Activated CD4-positive, alpha-beta T cell treated with anti-CD3 and anti-CD28 coated beads, Interleukin-2, amount 50 U/mL, for 48 hours (primary cell): ENCODE measurements around the gene LCE1E.

Source experiments
- DNase-seq, 2 experiments: peaks; one replicate each; pipeline ENCODE4 v3.0.0-alpha.2; 2020

LCE1E gene, protein sequence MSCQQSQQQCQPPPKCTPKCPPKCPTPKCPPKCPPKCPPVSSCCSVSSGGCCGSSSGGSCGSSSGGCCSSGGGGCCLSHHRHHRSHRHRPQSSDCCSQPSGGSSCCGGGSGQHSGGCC

DNA sequence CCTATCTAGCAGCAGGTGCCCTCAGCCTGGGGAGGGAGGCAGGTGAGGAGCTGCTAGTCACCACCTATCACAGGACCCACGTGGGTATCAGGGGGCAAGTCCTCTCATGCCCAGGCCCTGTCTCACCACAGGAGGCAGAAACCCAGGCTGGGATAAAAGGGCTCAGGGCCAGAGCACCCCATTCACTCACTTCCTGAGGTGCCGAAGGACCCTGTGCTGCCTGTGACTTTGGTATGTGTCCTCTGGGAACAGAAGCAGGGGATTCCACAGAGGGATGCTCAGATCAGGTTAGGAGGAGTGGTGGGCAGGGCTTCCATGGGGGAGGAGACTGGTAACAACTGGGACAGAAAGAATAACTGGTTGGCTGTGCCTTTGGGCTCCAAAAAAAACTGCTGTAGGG lies at the start of gene LCE1E:
LCE1E (plus strand) TSS at position 181 of the 400 bp plus-strand sequence. CDS start 1,043 bp downstream, outside the sequence.
- DNase-seq, result no peak

GRCh38 chr1:152737997-152738396 lies 48.1 kb upstream of the LCE1E start:
- DNase-seq, result no peak

DNA sequence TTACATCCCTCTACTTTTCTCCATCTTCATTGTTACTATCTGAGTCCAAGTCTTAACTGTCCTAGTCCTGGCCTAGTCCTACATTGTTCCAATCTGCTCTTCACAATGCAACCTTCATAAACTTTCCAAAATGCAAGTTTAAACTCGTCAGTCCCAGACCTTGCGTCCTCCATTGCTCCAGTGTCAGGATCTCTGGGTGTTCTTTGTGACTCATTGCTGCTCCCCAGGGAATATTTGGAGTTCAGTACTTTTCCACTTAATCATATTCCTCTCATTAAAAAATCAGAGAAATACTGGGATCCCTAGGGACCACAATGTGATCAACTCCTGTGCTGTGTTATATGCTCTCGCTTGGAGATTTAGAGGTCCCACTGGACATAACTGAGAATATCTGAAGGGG lies 46.2 kb upstream of the LCE1E start:
- DNase-seq, result no peak

GRCh38 chr1:152741656-152742055 lies 44.4 kb upstream of the LCE1E start:
- DNase-seq, result no peak

DNA sequence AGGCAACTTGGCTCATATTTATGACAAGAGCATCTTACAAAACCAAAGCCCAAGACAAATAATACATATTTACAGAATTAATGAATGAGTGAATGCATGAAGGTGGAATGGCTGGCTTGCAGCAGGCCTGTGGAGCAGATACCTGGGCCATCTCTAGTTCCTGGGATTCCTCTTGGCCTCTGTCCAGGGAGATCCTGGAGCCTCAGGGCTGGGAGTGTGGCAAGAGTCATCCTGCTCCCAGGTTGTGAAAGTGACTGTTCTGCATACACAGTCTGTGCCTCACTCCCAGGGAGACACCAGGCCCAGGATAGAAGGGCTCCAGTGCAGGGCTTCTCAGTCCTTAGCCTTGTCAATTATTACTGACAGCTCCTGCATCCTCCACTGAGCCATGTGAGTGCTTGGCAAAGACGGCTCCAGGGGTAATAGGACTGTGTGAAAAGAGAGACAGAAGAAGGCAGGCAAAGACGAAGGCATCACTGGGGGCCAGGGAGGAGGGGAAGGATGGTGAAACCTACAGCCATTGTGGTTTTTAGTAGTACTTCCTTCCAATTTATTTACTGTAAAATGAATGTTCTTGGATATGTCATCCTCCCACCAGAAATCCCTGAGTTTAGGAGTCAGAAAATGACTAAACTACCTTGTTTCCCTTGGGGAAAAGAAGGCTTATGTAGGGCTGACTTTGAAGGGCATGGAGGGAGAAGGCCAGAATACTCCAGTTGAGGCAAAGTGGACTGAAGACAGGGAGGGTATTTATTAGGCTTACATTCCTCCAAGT lies 42.5 kb upstream of the LCE1E start:
- DNase-seq, result no peak

- no peak for DNase-seq
These were observed 40.8 kb upstream of the LCE1E start for GRCh38 chr1:152745289-152745704.

DNA sequence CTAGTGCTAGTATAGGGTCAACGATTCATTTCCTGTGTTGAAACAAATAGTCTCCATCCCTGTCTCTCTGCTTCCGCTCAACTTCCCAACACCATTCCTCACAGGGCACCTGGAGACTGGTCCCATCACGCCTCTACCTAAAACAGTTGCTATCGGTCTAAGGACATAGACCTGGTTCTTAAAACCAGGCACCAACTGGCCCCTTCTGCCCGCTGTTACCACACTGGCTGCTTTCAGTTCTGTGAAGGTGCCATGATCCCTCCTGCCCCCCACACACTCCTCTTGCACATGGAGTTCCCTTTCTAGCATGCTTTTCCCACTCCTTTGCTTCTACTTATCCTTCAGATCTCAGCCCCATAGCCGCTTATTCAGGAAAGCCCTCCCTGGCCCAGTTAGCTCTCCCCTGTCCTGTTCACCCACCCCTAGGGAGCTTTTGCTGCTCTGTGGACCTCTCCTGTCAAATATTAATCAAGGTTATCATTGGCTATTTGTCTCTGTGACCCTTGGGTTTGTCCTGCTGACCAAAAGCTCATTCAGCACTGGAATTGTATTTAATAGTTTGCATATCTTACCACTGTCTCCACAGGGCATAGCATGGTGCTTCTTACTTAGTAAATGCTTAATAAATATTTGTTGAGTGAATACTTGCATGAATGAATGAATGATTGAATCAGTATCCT lies 40.2 kb upstream of the LCE1E start:
- no peak for DNase-seq

- no peak for DNase-seq
These were observed 38.2 kb upstream of the LCE1E start for GRCh38 chr1:152747831-152748230.

GRCh38 chr1:152752225-152752624 lies 33.8 kb upstream of the LCE1E start:
- no peak for DNase-seq

DNA sequence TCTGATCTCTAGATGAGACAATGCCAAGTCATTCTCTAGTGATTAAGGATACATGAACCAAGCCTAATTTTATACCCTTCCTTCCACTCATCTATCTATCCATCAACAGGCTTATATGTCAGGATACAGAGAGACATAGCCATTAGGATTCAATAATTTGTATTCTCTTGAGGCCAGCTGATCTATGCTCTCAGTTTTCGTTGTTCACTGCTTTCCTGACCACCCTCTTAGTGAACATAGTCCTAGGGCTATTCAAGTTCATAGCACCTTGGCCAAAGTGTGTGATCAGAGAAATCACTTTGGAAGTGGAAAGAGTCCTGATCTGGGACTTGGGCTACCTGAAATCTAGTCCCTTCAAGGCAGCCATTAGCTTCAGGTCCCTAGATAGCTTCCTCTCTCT lies 32.5 kb upstream of the LCE1E start:
- DNase-seq, result no peak

GRCh38 chr1:152756872-152757271 lies 29.2 kb upstream of the LCE1E start:
- no peak for DNase-seq

- DNase-seq, result no peak
These were observed 28.3 kb upstream of the LCE1E start, which contains the start of gene KPRP for GRCh38 chr1:152757747-152758146. TSS of gene KPRP (plus strand) at chr1:152758025. CDS start at chr1:152759589, 1,564 bp downstream.

GRCh38 chr1:152758636-152759035 lies 27.4 kb upstream of the LCE1E start:
- no peak for DNase-seq

GRCh38 chr1:152759453-152760173 lies 26.4 kb upstream of the LCE1E start:
- no peak for DNase-seq

DNA sequence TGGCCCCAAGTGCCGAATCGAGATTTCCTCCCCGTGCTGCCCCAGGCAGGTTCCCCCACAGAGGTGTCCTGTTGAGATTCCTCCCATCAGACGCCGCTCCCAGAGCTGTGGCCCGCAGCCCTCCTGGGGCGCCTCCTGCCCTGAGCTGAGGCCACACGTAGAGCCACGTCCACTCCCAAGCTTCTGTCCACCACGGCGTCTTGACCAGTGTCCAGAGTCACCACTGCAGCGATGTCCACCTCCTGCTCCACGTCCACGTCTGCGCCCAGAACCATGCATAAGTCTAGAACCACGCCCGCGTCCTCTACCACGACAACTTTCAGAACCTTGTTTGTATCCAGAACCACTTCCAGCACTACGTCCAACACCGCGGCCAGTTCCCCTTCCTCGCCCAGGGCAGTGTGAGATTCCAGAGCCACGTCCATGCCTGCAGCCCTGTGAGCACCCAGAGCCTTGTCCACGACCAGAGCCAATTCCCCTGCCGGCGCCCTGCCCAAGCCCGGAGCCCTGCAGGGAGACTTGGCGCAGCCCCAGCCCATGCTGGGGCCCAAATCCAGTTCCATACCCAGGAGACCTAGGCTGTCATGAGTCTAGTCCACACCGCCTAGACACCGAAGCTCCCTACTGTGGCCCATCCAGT lies 25.4 kb upstream of the LCE1E start:
- no peak for DNase-seq

GRCh38 chr1:152761609-152762213 lies 24.3 kb upstream of the LCE1E start:
- DNase-seq, result no peak

- no peak for DNase-seq
These were observed 17.1 kb upstream of the LCE1E start for GRCh38 chr1:152768847-152769533.

DNA sequence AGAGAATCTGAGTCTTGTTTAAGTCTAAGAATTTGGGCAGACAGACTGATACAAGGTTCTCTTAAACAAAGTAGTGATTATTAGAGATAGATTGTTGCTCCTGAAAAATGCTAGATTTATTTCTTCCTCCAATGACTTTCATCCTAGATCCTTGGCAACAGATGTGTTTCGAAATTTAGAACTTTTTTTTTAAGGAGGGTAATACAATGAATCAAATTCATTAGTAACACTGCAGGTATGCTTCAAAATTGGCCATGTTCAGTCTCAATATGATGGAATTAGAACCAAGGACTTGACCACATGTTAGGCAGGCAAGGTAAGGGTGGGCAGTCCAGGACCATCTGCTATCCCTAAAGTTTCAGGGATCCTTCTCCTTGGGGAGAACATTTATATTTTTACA lies 15.6 kb upstream of the LCE1E start:
- DNase-seq, result no peak

DNA sequence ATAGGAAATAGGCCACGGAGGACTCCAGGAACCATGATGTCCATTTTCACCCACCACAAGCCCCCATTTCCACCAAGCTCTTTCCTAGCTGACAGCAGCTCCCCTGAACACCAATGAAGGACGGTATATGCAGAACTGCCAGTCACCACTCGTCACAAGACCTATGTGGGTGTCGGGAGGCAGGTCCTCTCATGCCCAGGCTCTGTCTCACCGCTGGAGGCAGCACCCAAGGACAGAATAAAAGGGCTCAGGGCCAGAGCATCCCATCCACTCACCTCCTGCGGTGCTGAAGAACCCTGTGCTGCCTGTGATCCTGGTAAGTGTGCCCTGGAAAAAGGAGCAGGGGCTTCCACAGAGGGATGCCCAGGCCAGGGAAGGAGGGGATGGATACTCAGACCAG lies 11.2 kb upstream of the LCE1E start, which contains the start of gene LCE1F:
LCE1F (plus strand) TSS at position 266 of the 400 bp plus-strand sequence. CDS start 1,232 bp downstream, outside the sequence.
- no peak for DNase-seq

DNA sequence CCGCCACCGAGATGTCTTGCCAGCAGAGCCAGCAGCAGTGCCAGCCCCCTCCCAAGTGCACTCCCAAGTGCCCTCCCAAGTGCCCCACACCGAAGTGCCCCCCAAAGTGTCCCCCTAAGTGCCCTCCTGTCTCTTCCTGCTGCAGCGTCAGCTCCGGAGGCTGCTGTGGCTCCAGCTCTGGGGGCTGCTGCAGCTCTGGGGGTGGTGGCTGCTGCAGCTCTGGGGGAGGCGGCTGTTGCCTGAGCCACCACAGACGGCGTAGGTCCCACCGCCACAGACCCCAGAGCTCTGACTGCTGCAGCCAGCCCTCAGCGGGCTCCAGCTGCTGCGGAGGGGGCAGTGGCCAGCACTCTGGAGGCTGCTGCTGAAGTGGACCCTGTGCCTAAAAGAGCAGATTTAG lies 9.7 kb upstream of the LCE1E start:
- no peak for DNase-seq

DNA sequence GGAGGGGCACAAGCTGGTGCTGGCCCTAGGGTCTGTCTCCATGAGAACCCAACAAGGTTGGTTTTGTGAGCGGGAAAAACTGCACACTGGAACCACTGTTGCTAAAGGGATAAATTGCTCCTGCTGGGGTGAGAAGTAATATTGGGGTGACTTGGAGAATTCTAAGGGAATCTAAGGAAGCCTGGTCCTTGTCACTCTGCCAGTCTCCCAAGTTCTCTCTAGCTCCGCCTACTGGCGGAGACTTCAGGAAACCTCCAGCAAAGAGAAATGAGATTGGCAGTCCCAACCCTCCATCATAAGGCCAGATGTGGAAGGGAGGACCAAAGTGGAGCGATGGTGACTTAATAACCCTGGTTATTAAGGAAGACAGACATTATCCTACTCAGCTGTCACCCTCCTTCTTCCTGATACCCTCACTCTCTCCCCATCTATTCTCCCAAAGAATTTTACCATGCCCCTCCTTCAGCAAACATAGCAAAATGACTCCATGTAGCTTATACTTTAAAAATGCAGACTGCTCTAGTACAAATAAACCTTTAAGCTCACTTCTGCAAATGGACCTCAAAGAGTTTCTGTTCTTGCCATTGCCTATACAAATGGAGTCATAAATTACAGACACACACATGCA lies 8.4 kb upstream of the LCE1E start:
- DNase-seq, result peak in 1 of 2 experiments; percentile 9
